GM21717 (cell line): ENCODE measurements around the gene TSPAN15.
"Not testable (repeated sequence)": the region's sequence is repeated elsewhere in the genome, so short reads cannot be mapped to it uniquely, and the experiment has no call there.

Experiments
- ATAC-seq: cut with Tn5 transposase; IDR thresholded peaks from one replicate; pipeline ENCODE4 v1.9.1; 2021; ENCODE audit warnings: mild to moderate bottlenecking, moderate library complexity; ENCODE audit not compliant: unreplicated experiment

TSPAN15 gene

GRCh38 chr10:69445041-69445440 lies 6.2 kb upstream of the TSPAN15 start:
- ATAC-seq, result no peak

- ATAC-seq, result no peak
Measured at GRCh38 chr10:69446229-69446628, 5.0 kb upstream of the TSPAN15 start.

DNA sequence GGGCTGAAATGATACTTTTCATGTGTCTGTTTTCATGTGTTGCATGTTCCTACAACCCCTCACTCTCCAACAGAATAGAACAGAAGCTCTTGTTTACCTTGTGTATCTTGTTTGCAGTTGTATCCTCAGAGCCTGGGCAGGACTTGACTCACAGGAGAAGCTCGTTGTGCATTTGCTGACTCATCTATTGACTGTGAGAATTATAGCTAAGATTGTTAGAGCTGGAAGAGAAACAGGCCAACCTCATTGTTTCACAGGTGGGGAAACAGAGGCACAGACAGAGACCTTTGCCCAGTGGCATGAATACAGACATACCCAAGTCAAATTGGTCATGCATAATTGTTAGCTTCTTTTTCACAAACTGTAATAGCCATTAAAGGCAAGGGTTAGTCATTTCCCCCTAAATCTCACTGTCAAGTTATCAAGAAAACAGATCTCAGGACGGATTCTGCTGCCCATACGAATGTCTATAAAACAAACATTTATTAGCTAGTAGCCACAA lies 4.6 kb upstream of the TSPAN15 start:
- ATAC-seq, result no peak

- ATAC-seq, result no peak
Measured at GRCh38 chr10:69449841-69450240, 1.4 kb upstream of the TSPAN15 start.

DNA sequence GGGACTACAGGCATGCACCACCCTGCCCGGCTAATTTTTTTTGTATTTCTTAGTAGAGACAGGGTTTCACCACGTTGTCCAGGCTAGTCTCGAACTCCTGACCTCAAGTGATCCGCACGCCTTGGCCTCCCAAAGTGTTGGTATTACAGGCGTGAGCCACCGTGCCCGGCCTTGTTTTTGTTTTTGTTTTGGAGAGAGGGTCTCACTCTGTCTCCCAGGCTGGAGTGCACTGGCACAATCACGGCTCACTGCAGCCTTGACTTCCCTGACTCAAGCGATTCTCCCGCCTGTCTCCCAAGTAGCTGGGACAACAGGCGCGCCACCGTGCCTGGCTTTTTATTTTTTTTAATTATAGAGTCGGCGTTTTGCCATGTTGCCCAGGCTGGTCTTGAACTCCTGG lies 870 bp upstream of the TSPAN15 start:
- ATAC-seq, result not testable (repeated sequence)

- ATAC-seq, result no peak
Measured at GRCh38 chr10:69451784-69452251, 553 bp downstream of the TSPAN15 start.

- no peak for ATAC-seq
Measured at GRCh38 chr10:69452676-69453415, 1.6 kb downstream of the TSPAN15 start.

GRCh38 chr10:69453795-69454194 lies 2.5 kb downstream of the TSPAN15 start:
- ATAC-seq, result no peak

GRCh38 chr10:69455006-69455763 lies 3.9 kb downstream of the TSPAN15 start:
- ATAC-seq, result no peak

DNA sequence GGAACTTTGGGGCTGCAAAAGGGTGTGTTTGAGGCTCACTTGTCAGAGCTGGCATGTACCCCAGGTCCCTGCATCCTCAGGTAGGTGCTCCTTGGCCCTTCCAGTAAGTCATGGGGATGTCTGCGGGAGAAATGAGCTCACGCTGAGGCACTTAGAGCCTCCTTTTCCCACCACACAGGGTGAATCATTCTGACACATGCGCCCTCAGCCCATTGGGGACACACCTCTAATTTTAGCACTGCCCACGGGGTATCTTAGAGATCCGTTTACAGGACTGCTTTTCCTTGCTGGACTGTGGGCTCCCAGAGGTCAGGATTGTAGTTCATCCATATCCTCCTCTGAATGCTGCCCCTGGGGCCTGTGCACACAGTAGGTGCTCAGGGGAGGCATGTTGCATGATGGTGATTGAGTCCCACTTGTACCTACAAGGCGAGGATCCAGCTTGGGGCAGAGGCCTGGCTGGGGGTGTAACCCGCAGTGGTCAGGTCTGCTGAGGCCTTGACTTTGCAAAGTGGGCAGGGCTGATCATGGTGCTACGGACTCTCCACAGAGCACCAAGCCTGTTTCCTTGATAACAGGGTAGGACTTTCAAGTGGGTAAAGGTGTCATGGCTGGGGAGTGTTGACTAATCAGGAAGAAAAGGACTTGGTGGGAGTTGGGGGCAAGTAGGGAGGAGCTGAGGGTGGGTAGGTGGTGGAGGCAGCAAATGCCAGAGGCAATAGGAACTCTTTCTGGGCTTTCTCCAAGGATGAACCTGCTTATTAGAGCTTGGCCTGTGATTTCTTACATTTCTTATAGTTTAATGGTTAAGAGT lies 5.8 kb downstream of the TSPAN15 start:
- no peak for ATAC-seq

DNA sequence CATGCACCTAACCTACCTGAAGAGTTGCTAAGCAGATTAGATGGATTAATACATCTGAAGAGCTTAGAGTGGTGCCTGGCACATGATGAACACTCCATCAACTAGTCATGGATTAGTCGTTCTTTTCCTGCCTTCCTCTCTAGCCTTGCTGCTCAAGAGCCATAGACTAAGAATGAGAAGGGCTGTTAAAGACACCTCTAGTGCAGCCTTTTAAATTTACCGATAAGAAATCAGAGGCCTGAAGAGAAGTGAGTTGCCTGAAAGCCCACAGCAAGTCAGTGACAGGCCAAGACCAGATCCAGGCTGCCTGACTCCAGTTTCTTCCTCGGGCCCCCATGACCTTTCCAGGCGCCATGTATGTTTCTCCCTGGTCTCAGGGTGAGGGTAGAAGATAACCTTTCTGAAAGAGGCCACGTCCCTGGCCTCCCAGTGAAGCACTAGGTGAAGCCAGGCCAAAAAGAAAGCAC lies 6.5 kb downstream of the TSPAN15 start:
- no peak for ATAC-seq

GRCh38 chr10:69458430-69459100 lies 7.3 kb downstream of the TSPAN15 start:
- no peak for ATAC-seq

DNA sequence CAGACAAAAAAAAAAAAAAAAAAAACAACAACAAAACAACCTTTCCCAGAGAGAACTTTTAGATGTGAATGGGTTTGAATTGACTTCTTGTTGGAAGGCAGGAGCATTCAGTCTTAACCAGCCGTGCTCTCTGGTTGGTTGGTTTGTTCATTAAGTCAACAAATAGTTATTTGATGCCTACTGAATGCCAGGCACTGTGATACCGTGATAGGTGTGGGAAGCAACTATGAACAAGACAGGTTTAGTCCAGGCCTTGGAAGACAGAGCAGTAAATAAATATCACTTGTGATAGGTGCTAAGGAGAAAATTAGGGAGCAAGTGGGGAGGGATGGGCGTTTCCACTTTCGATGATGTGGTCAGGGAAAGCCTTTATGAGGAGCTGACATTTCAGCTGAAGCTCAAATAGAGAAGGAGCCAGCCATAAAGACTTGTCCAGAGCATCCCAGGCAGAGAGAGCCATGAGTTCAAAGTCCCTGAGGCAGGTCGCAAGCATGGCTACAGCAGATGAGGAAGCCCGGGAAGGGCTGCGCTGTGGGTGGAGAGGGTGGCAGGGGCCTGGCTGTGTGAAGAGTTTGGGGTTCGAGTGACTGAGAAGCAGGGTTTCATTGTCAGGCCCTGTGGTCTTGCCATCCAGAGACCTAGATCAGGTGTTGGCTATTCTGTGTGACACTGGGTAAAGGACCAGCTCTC lies 8.0 kb downstream of the TSPAN15 start:
- no peak for ATAC-seq

- ATAC-seq, result no peak
Measured at GRCh38 chr10:69459893-69460575, 8.8 kb downstream of the TSPAN15 start.

DNA sequence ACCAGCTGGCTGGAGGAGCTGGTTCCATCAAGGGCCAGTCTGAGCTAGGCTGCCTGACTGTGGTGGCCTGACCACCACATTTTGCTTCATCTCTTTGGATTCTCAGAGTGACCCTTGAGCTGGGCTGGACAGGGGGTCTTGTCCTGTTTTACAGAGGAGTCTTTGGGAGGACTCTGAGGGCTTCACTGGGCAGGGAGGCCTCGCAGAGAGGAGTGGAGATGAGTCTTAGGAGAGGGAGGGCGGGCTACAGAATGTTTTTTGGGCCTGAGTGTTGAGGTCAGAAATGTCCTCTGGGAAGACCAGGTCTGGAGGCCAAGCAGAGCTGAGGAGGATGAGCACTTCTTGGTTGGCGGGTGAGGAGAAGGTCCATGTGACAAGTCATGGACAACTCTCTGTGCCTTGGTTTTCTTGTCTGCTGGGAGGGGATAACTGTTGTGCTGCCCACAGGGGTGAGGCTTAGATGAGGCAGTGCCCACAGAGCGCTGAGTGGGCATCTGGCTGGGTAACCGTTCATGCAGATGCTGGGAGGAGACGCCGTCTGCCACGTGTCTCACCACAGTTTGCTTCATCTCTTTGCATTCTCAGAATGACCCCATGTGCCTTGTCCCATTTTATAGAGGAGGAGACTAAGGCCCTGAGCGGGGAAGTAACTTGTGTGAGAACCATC lies 9.4 kb downstream of the TSPAN15 start:
- no peak for ATAC-seq

DNA sequence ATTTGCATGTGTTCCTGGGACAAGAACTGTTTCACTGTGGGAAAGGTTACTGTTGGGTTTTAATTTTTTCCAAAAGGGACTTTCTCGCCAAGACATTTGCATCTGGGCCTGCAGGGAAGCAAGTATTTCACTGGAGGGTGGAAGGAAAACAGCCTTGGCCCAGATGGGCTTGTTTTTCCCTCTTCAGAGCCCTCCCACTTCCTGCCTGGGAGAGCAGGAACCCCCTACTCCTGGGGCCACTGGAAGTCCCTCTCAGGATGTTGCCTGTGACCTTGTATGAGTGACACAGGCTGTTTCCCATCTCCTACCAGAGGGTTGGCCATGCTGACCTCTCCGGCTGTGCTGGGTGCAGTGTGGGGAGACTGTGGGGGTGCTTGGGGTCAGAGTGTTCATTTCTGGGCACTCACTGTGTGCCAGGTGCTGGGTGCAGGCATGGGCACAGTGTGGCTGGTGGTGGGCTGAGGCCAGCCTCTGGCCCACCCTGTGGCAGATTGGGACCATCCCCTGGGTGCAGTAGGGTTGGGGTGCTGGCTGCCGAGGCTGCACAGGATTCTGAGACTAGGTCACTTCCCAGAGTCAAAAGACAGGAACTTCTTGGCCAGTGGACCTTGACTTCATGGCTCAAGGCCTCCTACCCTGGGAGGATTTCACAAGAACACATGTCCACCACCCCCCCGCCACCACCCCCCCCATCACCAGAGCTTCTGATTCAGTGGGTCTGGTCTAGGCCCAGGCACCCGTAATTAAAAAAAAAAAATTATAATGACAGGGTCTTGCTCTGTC lies 10.2 kb downstream of the TSPAN15 start:
- no peak for ATAC-seq

GRCh38 chr10:69463886-69464285 lies 12.6 kb downstream of the TSPAN15 start:
- ATAC-seq, result no peak

- ATAC-seq, result no peak
Measured at GRCh38 chr10:69464401-69464800, 13.1 kb downstream of the TSPAN15 start.
